Measurements from ENCODE around the gene ATP6V0A4. TPM values are rescaled to one million over a fixed set of nuclear protein-coding genes. Genes with fewer than 3 reads are reported as not detected.

The ATP6V0A4 gene
- total and polyA plus RNA-seq, 2 of the 13 experiments (the other 11 are each of a cell fraction or from before 2014, with no cell fraction given): 0.24 to 0.25 TPM

DNA sequence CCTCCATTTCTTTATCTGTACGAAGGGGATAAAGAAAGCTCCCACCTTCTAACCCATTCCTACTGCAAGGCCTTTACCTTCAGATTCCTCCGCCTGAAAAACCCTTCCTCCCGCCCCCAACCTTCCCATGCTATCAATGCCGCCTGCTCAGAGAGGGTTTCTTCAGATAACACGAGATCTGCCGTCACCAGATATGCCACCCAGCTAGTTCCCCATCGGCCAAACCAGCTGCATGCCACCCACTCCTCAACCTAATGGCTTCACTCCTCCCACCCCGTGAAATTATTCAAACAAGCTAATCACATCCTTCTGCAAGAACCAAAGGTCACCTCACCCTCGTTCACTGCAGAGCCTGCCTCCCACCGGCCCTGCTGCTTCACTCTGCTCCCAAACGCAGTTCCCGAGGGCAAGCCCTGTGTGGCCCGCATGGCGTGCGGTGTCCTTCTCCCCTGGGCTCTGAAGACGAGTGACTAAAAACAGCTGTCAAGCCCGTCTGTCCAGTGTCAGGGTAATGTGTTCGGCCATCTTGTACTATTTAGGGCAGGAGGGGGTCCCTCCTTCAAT lies 47.0 kb downstream of the ATP6V0A4 start (continued):
- TF ChIP-seq, protein P1, sequence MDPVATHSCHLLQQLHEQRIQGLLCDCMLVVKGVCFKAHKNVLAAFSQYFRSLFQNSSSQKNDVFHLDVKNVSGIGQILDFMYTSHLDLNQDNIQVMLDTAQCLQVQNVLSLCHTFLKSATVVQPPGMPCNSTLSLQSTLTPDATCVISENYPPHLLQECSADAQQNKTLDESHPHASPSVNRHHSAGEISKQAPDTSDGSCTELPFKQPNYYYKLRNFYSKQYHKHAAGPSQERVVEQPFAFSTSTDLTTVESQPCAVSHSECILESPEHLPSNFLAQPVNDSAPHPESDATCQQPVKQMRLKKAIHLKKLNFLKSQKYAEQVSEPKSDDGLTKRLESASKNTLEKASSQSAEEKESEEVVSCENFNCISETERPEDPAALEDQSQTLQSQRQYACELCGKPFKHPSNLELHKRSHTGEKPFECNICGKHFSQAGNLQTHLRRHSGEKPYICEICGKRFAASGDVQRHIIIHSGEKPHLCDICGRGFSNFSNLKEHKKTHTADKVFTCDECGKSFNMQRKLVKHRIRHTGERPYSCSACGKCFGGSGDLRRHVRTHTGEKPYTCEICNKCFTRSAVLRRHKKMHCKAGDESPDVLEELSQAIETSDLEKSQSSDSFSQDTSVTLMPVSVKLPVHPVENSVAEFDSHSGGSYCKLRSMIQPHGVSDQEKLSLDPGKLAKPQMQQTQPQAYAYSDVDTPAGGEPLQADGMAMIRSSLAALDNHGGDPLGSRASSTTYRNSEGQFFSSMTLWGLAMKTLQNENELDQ (CRISPR knock-in tag; IDR thresholded peaks at IDR 0.05; ENCODE audit: borderline replicate concordance): no peak
- peak; percentile 67 for TF ChIP-seq HNF4A (CRISPR knock-in tag; IDR thresholded peaks at IDR 0.05)

DNA sequence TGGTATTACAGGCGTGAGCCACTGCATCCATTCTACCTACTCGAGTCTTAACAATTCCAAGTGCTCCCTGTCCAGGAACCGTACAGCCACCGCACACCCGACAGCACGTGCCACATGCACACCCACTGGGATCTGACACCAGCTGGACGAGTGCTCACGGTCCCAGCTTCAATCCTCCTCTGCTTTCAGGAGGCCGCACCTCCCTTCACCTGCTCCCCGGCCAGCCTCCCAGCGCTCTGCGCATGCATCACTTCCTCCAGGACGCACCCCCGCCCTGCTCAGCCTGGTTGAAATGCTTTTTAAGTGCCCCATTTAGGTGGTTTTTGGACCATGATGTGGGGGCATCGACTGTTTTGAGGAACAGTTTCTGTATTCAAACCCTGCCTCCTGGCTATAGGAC lies 47.5 kb downstream of the ATP6V0A4 start:
- WGBS (ENCODE audit: low lambda C conversion rate): 87% methylated on average over 15 of the region's 15 CpGs
- Histone ChIP-seq H3K27me3 (ENCODE audit: control insufficient read depth in 1 of 2, insufficient read depth in 2 of 2, low read length in 2 of 2) (peaks cover 0 to 16% of the 10 kb centered on the region in 2 experiments; a peak in 2 of 5 replicates), H3K4me3 (replicated peaks in 1 of 3; ENCODE audit: insufficient read depth in 1 of 3, low read depth in 2 of 3, low read length in 3 of 3) (no peak overlapping the region), H3K36me3 (replicated peaks in 1 of 2; ENCODE audit: control insufficient read depth in 1 of 2, insufficient read depth in 2 of 2, low read length in 2 of 2) (no peaks in the 10 kb centered on the region), H3K79me2 (ENCODE audit: insufficient read depth, low read length) (no peaks in the 10 kb centered on the region), H4K20me1 (ENCODE audit: insufficient read depth, low read length) (no peaks in the 10 kb centered on the region), H3K4me2 (ENCODE audit: low read depth, low read length) (no peak overlapping the region), H3K9me3 (ENCODE audit: low read length) (no peaks in the 10 kb centered on the region), H3K9ac (ENCODE audit: insufficient read depth, low read depth, low read length) (no peak overlapping the region), H3K27ac (ENCODE audit: extremely low read length, insufficient read depth, low read length) (no peak overlapping the region), H2AFZ (ENCODE audit: low read length) (no peak overlapping the region), H3K4me1 (ENCODE audit: insufficient read depth, low read length) (peaks cover 66% of the 10 kb centered on the region)
- FAIRE-seq (no peak), ATAC-seq (no peak), DNase-seq (ENCODE audit: low spot score) (no peak)
- no TSS peak for BruUV-seq (replicated peaks)
- ChIA-PET CTCF (ENCODE audit: low intra/inter-chr PET ratio, low total read pairs) (no interaction called here), POLR2A (no interaction called here)
- intact Hi-C loops (cut with micrococcal nuclease; ENCODE audit: unreplicated experiment): no loop called here
- in situ Hi-C loops (cut with HindIII; ENCODE audit: extremely low pct_ligation_motif_present, low pct_unique_long_range_greater_than_20kb): no loop called here
- TF ChIP-seq KDM2A (CRISPR knock-in tag; IDR thresholded peaks at IDR 0.05; ENCODE audit: borderline replicate concordance, low read depth) (no peak), SP2 (CRISPR knock-in tag; IDR thresholded peaks at IDR 0.05) (no peak), ELF1 (CRISPR knock-in tag; IDR thresholded peaks at IDR 0.05) (no peak), ZNF703 (CRISPR knock-in tag; IDR thresholded peaks at IDR 0.05; ENCODE audit: borderline replicate concordance) (no peak), ZNF121 (CRISPR knock-in tag; IDR thresholded peaks at IDR 0.05) (no peak), ZNF124 (CRISPR knock-in tag; IDR thresholded peaks at IDR 0.05) (no peak)
- TF ChIP-seq, protein P2, sequence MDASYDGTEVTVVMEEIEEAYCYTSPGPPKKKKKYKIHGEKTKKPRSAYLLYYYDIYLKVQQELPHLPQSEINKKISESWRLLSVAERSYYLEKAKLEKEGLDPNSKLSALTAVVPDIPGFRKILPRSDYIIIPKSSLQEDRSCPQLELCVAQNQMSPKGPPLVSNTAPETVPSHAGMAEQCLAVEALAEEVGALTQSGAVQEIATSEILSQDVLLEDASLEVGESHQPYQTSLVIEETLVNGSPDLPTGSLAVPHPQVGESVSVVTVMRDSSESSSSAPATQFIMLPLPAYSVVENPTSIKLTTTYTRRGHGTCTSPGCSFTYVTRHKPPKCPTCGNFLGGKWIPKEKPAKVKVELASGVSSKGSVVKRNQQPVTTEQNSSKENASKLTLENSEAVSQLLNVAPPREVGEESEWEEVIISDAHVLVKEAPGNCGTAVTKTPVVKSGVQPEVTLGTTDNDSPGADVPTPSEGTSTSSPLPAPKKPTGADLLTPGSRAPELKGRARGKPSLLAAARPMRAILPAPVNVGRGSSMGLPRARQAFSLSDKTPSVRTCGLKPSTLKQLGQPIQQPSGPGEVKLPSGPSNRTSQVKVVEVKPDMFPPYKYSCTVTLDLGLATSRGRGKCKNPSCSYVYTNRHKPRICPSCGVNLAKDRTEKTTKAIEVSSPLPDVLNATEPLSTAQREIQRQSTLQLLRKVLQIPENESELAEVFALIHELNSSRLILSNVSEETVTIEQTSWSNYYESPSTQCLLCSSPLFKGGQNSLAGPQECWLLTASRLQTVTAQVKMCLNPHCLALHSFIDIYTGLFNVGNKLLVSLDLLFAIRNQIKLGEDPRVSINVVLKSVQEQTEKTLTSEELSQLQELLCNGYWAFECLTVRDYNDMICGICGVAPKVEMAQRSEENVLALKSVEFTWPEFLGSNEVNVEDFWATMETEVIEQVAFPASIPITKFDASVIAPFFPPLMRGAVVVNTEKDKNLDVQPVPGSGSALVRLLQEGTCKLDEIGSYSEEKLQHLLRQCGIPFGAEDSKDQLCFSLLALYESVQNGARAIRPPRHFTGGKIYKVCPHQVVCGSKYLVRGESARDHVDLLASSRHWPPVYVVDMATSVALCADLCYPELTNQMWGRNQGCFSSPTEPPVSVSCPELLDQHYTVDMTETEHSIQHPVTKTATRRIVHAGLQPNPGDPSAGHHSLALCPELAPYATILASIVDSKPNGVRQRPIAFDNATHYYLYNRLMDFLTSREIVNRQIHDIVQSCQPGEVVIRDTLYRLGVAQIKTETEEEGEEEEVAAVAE (CRISPR knock-in tag; IDR thresholded peaks at IDR 0.05; ENCODE audit: borderline replicate concordance): no peak
- TF ChIP-seq, protein P3, sequence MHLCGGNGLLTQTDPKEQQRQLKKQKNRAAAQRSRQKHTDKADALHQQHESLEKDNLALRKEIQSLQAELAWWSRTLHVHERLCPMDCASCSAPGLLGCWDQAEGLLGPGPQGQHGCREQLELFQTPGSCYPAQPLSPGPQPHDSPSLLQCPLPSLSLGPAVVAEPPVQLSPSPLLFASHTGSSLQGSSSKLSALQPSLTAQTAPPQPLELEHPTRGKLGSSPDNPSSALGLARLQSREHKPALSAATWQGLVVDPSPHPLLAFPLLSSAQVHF (CRISPR knock-in tag; IDR thresholded peaks at IDR 0.05): no peak
- TF ChIP-seq, protein P4, sequence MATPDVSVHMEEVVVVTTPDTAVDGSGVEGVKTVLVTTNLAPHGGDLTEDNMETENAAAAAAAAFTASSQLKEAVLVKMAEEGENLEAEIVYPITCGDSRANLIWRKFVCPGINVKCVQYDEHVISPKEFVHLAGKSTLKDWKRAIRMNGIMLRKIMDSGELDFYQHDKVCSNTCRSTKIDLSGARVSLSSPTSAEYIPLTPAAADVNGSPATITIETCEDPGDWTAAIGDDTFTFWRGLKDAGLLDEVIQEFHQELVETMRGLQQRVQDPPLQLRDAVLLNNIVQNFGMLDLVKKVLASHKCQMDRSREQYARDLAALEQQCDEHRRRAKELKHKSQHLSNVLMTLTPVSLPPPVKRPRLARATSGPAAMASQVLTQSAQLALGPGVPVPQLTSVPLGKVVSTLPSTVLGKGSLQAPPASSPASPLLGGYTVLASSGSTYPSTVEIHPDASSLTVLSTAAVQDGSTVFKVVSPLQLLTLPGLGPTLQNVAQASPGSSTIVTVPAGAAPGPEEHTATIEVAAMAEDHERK (CRISPR knock-in tag; IDR thresholded peaks at IDR 0.05; ENCODE audit: low read depth): no peak

Data from HepG2 (cell line).